Transverse colon (tissue), 4 donors: ENCODE measurements around the gene RIIAD1.

Experiments used
- CTCF ChIP-seq, 5 experiments: fragments of 200-600 bp in 3 of 5; fragments of 450-650 bp in 2 of 5; sonication (generic) in 3 of 5; IDR thresholded peaks; 1 replicate in 2 of 5; 2 replicates in 3 of 5; pipeline ENCODE4 v1.5.1; 2016 to 2017; ENCODE audit warnings: antibody characterized with exemption in 5 of 5, inconsistent platforms in 3 of 5, mild to moderate bottlenecking in 2 of 5, moderate library complexity in 1 of 5
- EP300 ChIP-seq: sonication (generic); formaldehyde crosslinking; IDR thresholded peaks from one replicate; pipeline ENCODE4 v1.6.1; 2017; ENCODE audit warnings: antibody characterized with exemption, low read depth
- POLR2A ChIP-seq: fragments of 450-650 bp; IDR thresholded peaks from one replicate; pipeline ENCODE4 v1.6.1; 2016; ENCODE audit warnings: antibody characterized with exemption, mild to moderate bottlenecking, moderate library complexity
- POLR2AphosphoS5 ChIP-seq, 3 donors: sonication (generic); formaldehyde crosslinking; IDR thresholded peaks; one replicate each; pipeline ENCODE4 v1.6.1; 2016; ENCODE audit warnings: antibody characterized with exemption in 3 of 3

DNA sequence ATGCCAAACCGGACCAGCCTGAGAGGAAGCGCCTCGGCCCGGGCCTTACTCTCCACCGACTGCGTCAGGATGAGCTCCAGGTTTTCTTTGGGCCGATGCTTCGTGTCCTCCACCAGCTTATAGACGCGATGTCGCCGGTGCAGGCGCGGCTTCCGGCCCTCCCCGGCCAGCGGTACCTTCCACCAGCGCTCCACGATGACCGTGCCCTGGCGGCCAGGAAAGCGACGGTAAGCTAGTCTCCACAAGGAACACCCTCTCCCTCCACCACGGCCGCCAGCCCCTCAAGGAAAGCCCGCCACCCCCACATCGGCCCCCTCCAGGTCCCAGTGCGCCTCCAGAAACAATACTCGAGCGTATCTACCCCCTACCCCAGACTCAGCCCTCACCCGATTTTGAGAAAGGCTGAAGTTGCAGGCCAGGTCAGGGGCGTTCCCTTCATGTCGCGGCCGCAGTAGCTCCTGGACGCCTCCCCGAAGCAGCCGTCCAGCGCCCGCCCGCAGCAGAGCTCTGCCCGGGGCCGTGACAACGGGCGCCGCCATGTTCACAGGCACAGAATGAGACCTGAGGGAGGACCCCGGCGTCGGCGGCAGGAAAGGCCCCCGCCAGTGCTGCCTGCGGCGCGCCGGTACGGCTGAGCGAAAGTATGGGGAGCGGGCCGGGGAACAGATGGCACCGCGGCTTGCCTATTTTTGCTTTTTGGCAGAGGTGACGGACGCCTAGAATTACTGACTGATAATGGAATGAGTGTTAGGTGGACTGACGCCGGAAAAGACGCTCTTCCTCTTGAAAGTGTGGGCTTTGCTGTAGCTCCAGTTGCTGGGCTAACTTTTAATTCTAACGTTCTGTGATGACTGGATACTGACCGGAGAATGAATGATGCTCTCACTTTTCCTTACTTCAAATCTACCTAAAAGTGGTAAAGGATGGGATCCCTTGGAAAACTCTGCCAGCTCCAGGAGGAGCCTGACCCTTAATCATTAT, 41.9 kb downstream of the RIIAD1 start, which contains the start of gene MRPL9:
- TF ChIP-seq POLR2AphosphoS5 (IDR thresholded peaks at IDR 0.05) (peak; percentile 49 to 69 (median 55)), CTCF (IDR thresholded peaks at IDR 0.05) (no peak), EP300 (no peak), POLR2A (peak; percentile 68)
